ENCODE measurements around the gene MDK. TPM values are rescaled to one million over a fixed set of nuclear protein-coding genes. Genes with fewer than 3 reads are reported as not detected.

Gene MDK
- total RNA-seq, 1 experiment from 2014 or later = 286 TPM

- TF ChIP-seq ATF3 (IDR thresholded peaks at IDR 0.05) (no peak), TCF7L2 (IDR thresholded peaks at IDR 0.05; ENCODE audit: borderline replicate concordance, extremely low read depth, insufficient read depth, insufficient read length) (no peak), MAX (IDR thresholded peaks at IDR 0.05) (no peak), EZH2phosphoT487 (IDR thresholded peaks at IDR 0.05; ENCODE audit: borderline replicate concordance) (no peak), POLR2AphosphoS5 (IDR thresholded peaks at IDR 0.05; ENCODE audit: low read depth, low read length) (no peak), ZFX (IDR thresholded peaks at IDR 0.05) (no peak), ZBTB33 (IDR thresholded peaks at IDR 0.05; ENCODE audit: extremely low read depth, insufficient replicate concordance, low read length) (no peak), JUND (IDR thresholded peaks at IDR 0.05) (no peak), REST (IDR thresholded peaks at IDR 0.05; ENCODE audit: low read depth) (no peak), CEBPB (IDR thresholded peaks at IDR 0.05; ENCODE audit: low read depth) (no peak), ZNF274 (IDR thresholded peaks at IDR 0.05; ENCODE audit: low read depth, low read length) (no peak), YY1 (IDR thresholded peaks at IDR 0.05; ENCODE audit: extremely low read depth, insufficient replicate concordance, low read depth, low read length) (no peak), ELF1 (IDR thresholded peaks at IDR 0.05; ENCODE audit: borderline replicate concordance, low read depth) (no peak), EZH2 (IDR thresholded peaks at IDR 0.05) (no peak), SIN3A (IDR thresholded peaks at IDR 0.05; ENCODE audit: low read depth) (no peak)
- CTCF ChIA-PET = interaction anchor here (1.2 to 1.6 kb wide), 3 partner anchors 17 to 760 kb away, joined by 4 read pairs; no protein-coding TSS in a partner anchor
- no peaks in the 10 kb centered on the region for H3K27me3 ChIP-seq (ENCODE audit: insufficient read depth, low read length)
- H4K20me1 ChIP-seq (ENCODE audit: insufficient read depth) = no peaks in the 10 kb centered on the region
- no peak overlapping the region for H3K4me3 ChIP-seq (replicated peaks in 1 of 2; ENCODE audit: low read depth in 1 of 2, low read length in 2 of 2)
- no peaks in the 10 kb centered on the region for H3K9me2 ChIP-seq (ENCODE audit: insufficient read depth)
- no TSS peak for BruUV-seq (replicated peaks)
- H3K9me3 ChIP-seq (ENCODE audit: control insufficient read depth in 1 of 2, insufficient read depth in 1 of 2, low read depth in 1 of 2, low read length in 2 of 2) = no peaks in the 10 kb centered on the region
- 0 out of 4 replicates have a peak, but pooled peaks cover 0 to 5% of the 10 kb centered on the region in 2 experiments for H3K36me3 ChIP-seq (ENCODE audit: control insufficient read depth in 1 of 2, insufficient read depth in 2 of 2, low read length in 2 of 2)
- RAD21 ChIA-PET (ENCODE audit: low non-redundant PET in 1 of 2, low total read pairs in 2 of 2, uncharacterized antibody in 2 of 2, unreplicated experiment in 2 of 2) = no interaction called here
- no peak overlapping the region for H2AFZ ChIP-seq (ENCODE audit: low read depth, low read length, poor library complexity, severe bottlenecking)
- ATAC-seq (no peak), DNase-seq (ENCODE audit: low read depth, low spot score) (no peak)
- H3K9ac ChIP-seq (ENCODE audit: low read length) = no peak overlapping the region
- H3K79me2 ChIP-seq (ENCODE audit: insufficient read depth, low read length) = no peaks in the 10 kb centered on the region
- POLR2A ChIA-PET = interaction anchor here (0.6 kb wide), 1 partner anchor 125 kb away, joined by 3 read pairs; no protein-coding TSS in a partner anchor
- peaks cover 3 to 37% of the 10 kb centered on the region in 2 experiments; a peak in 3 of 4 replicates for H3K4me1 ChIP-seq (ENCODE audit: control insufficient read depth in 1 of 2, insufficient read depth in 2 of 2, low read length in 2 of 2)
- H3K4me2 ChIP-seq (ENCODE audit: low read length) = no peak overlapping the region
- intact Hi-C loops (cut with micrococcal nuclease) = no loop called here
- H3K27ac ChIP-seq (ENCODE audit: low read depth, low read length) = no peak overlapping the region
Observed at GRCh38 chr11:46393231-46393616, 11.8 kb downstream of the MDK start.
